Activated CD4-positive, alpha-beta T cell treated with anti-CD3 and anti-CD28 coated beads for 36 hours (primary cell): ENCODE measurements around the gene LETM1. TPM values are rescaled to one million over a fixed set of nuclear protein-coding genes. Genes with fewer than 3 reads are reported as not detected.
A peak's percentile ranks its signal among the peaks of the same experiment; 100 is the strongest.
"Not testable (repeated sequence)": the region's sequence is repeated elsewhere in the genome, so short reads cannot be mapped to it uniquely, and the experiment has no call there.

Experiments
- ATAC-seq: fragments of 200-7000 bp; cut with Tn5 transposase; one replicate; pipeline ENCODE4 v1.10.0; 2021; ENCODE audit warnings: mild to moderate bottlenecking, moderate library complexity
- CTCF ChIA-PET: fragments of 350-600 bp; sonication (Branson Sonifier 250); formaldehyde crosslinking; loops from one replicate; lab custom pipeline; 2021; ENCODE audit warnings: antibody characterized with exemption; lab: Charles Lee
- POLR2A ChIA-PET: fragments of 350-600 bp; sonication (Branson Sonifier 250); formaldehyde crosslinking; loops from one replicate; lab custom pipeline; 2021; ENCODE audit warnings: antibody characterized with exemption, inconsistent platforms; lab: Charles Lee
- DNase-seq: peaks from one replicate; pipeline ENCODE4 v3.0.0-alpha.2; 2020
- H3K27ac Mint-ChIP-seq: one replicate; pipeline ENCODE4 v1.8.0; 2021; ENCODE audit warnings: mixed read lengths
- H3K27me3 Mint-ChIP-seq: one replicate; pipeline ENCODE4 v1.8.0; 2021; ENCODE audit warnings: mixed read lengths
- H3K36me3 Mint-ChIP-seq: one replicate; pipeline ENCODE4 v1.8.0; 2021; ENCODE audit warnings: low read depth, mixed read lengths
- H3K4me1 Mint-ChIP-seq: one replicate; pipeline ENCODE4 v1.8.0; 2021; ENCODE audit warnings: mixed read lengths
- H3K4me3 Mint-ChIP-seq: one replicate; pipeline ENCODE4 v1.8.0; 2021; ENCODE audit warnings: mild to moderate bottlenecking, moderate library complexity, mixed read lengths
- H3K9me3 Mint-ChIP-seq: one replicate; pipeline ENCODE4 v1.8.0; 2021; ENCODE audit warnings: low read depth, mixed read lengths
- intact Hi-C, 2 experiments: fragments of 100-400 bp; cut with DNase I in 1 of 2; cut with micrococcal nuclease in 1 of 2; formaldehyde crosslinking; loops; one replicate each; pipeline versions ENCODE4 v1.14.2 to v1.15.1; 2022 to 2024; cut with DNase I, micrococcal nuclease
- total RNA-seq, 2 experiments: library from RNA; stranded (reverse); gene quantifications; one replicate each; pipeline ENCODE4 v1.2.3, GENCODE V29; 2021

The LETM1 gene
- total RNA-seq, 2 experiments from 2014 or later, result 41.6 to 51.3 TPM

GRCh38 chr4:1854752-1855151 is 1.2 kb downstream of the LETM1 start:
- DNase-seq, result no peak
- H3K27me3 Mint-ChIP-seq, result no peaks in the 10 kb centered on the region
- no peak for ATAC-seq
- peaks cover 47% of the 10 kb centered on the region for H3K4me1 Mint-ChIP-seq
- intact Hi-C loops, result loop anchor here (5.0 kb wide), 4 partner anchors 607 to 1348 kb away; partner anchors contain the start of genes CTBP1 (in 1 of the 2), GRK4 (in 1 of the 2), NOP14 (in 1 of the 2) and RNF4 (in 1 of the 2)
- POLR2A ChIA-PET, result interaction anchor here (0.6 kb wide), 1 partner anchor 694 kb away, joined by 5 read pairs; no protein-coding TSS in a partner anchor
- H3K4me3 Mint-ChIP-seq, result peak overlapping the region; percentile 66
- peaks cover 9% of the 10 kb centered on the region for H3K36me3 Mint-ChIP-seq
- H3K27ac Mint-ChIP-seq, result peak overlapping the region; percentile 31
- CTCF ChIA-PET, result interaction anchor here (0.6 to 2.0 kb wide), 3 partner anchors 44 to 275 kb away, joined by 3 to 11 read pairs (median 4); no protein-coding TSS in a partner anchor
- no peaks in the 10 kb centered on the region for H3K9me3 Mint-ChIP-seq

GRCh38 chr4:1852904-1853623 is 2.9 kb downstream of the LETM1 start:
- intact Hi-C loops, result no loop called here
- CTCF ChIA-PET, result interaction anchor here (0.6 to 2.0 kb wide), 4 partner anchors 10 to 108 kb away, joined by 3 to 11 read pairs (median 3); no protein-coding TSS in a partner anchor
- H3K9me3 Mint-ChIP-seq, result no peaks in the 10 kb centered on the region
- POLR2A ChIA-PET, result no interaction called here
- peak overlapping the region; percentile 9 for H3K4me3 Mint-ChIP-seq
- H3K27ac Mint-ChIP-seq, result peak overlapping the region; percentile 53
- H3K27me3 Mint-ChIP-seq, result no peaks in the 10 kb centered on the region
- peaks cover 47% of the 10 kb centered on the region for H3K4me1 Mint-ChIP-seq
- DNase-seq (no peak), ATAC-seq (no peak)
- peaks cover 12% of the 10 kb centered on the region for H3K36me3 Mint-ChIP-seq

- ATAC-seq, result no peak
- POLR2A ChIA-PET, result interaction anchor here (0.5 kb wide), 1 partner anchor 23 kb away, joined by 3 read pairs; no protein-coding TSS in a partner anchor
Measured at GRCh38 chr4:1851575-1852410, 4.2 kb downstream of the LETM1 start.

GRCh38 chr4:1851160-1851559 is 4.8 kb downstream of the LETM1 start:
- intact Hi-C loops, result no loop called here

More at GRCh38 chr4:1851575-1852410, 4.2 kb downstream of the LETM1 start:
- no peak for DNase-seq
- Mint-ChIP-seq H3K4me3 (no peak overlapping the region), H3K27ac (peak overlapping the region; percentile 19), H3K4me1 (peaks cover 38% of the 10 kb centered on the region), H3K36me3 (peaks cover 18% of the 10 kb centered on the region), H3K9me3 (no peaks in the 10 kb centered on the region), H3K27me3 (no peaks in the 10 kb centered on the region)
- intact Hi-C loops, result no loop called here
- CTCF ChIA-PET, result interaction anchor here (0.6 to 0.9 kb wide), 5 partner anchors 48 to 539 kb away, joined by 3 to 6 read pairs (median 3); no protein-coding TSS in a partner anchor

GRCh38 chr4:1850276-1850675 is 5.7 kb downstream of the LETM1 start:
- ChIA-PET CTCF (interaction anchor here (0.6 to 1.4 kb wide), 2 partner anchors 14 to 52 kb away, joined by 4 read pairs; no protein-coding TSS in a partner anchor), POLR2A (no interaction called here)
- Mint-ChIP-seq H3K9me3 (no peaks in the 10 kb centered on the region), H3K27me3 (no peaks in the 10 kb centered on the region), H3K27ac (no peak overlapping the region), H3K4me1 (peaks cover 37% of the 10 kb centered on the region), H3K4me3 (no peak overlapping the region), H3K36me3 (peaks cover 23% of the 10 kb centered on the region)
- ATAC-seq, result no peak
- DNase-seq, result no peak
- intact Hi-C loops, result no loop called here

More at GRCh38 chr4:1851160-1851559, 4.8 kb downstream of the LETM1 start:
- H3K4me1 Mint-ChIP-seq, result peaks cover 37% of the 10 kb centered on the region
- no peaks in the 10 kb centered on the region for H3K27me3 Mint-ChIP-seq
- peaks cover 23% of the 10 kb centered on the region for H3K36me3 Mint-ChIP-seq
- CTCF ChIA-PET, result interaction anchor here (0.6 to 0.9 kb wide), 4 partner anchors 48 to 540 kb away, joined by 3 to 6 read pairs (median 3); no protein-coding TSS in a partner anchor
- no peak overlapping the region for H3K27ac Mint-ChIP-seq
- H3K9me3 Mint-ChIP-seq, result no peaks in the 10 kb centered on the region
- POLR2A ChIA-PET, result interaction anchor here (0.7 kb wide), 1 partner anchor 59 kb away, joined by 3 read pairs; no protein-coding TSS in a partner anchor
- no peak for DNase-seq
- no peak overlapping the region for H3K4me3 Mint-ChIP-seq
- ATAC-seq, result no peak

- intact Hi-C loops, result no loop called here
- POLR2A ChIA-PET, result interaction anchor here (0.6 kb wide), 1 partner anchor 165 kb away, joined by 3 read pairs; no protein-coding TSS in a partner anchor
- Mint-ChIP-seq H3K36me3 (peaks cover 26% of the 10 kb centered on the region), H3K27ac (no peak overlapping the region), H3K4me3 (no peak overlapping the region), H3K27me3 (no peaks in the 10 kb centered on the region), H3K4me1 (peaks cover 13% of the 10 kb centered on the region), H3K9me3 (no peaks in the 10 kb centered on the region)
- DNase-seq, result no peak
- ATAC-seq, result no peak
- CTCF ChIA-PET, result interaction anchor here (0.6 to 1.8 kb wide), 2 partner anchors 53 to 273 kb away, joined by 3 to 10 read pairs; no protein-coding TSS in a partner anchor
Measured at GRCh38 chr4:1846580-1846979, 9.4 kb downstream of the LETM1 start.

GRCh38 chr4:1844618-1845017 is 11.3 kb downstream of the LETM1 start:
- ATAC-seq, H3K27me3 Mint-ChIP-seq, DNase-seq, H3K4me3 Mint-ChIP-seq, H3K4me1 Mint-ChIP-seq, H3K27ac Mint-ChIP-seq, intact Hi-C loops, H3K9me3 Mint-ChIP-seq, POLR2A ChIA-PET: not testable (repeated sequence)
- H3K36me3 Mint-ChIP-seq, result peaks cover 28% of the 10 kb centered on the region
- CTCF ChIA-PET, result interaction anchor here (0.8 to 1.1 kb wide), 2 partner anchors 26 to 97 kb away, joined by 3 read pairs; no protein-coding TSS in a partner anchor

GRCh38 chr4:1843852-1844251 is 12.1 kb downstream of the LETM1 start:
- no peaks in the 10 kb centered on the region for H3K27me3 Mint-ChIP-seq
- POLR2A ChIA-PET, result no interaction called here
- CTCF ChIA-PET, result interaction anchor here (0.7 kb wide), 1 partner anchor 591 kb away, joined by 5 read pairs; no protein-coding TSS in a partner anchor
- no peaks in the 10 kb centered on the region for H3K9me3 Mint-ChIP-seq
- H3K36me3 Mint-ChIP-seq, result peaks cover 33% of the 10 kb centered on the region
- peaks cover 2% of the 10 kb centered on the region for H3K4me1 Mint-ChIP-seq
- intact Hi-C loops, result no loop called here
- no peak overlapping the region for H3K27ac Mint-ChIP-seq
- DNase-seq, result no peak
- H3K4me3 Mint-ChIP-seq, result no peak overlapping the region
- no peak for ATAC-seq

GRCh38 chr4:1842993-1843448 is 12.9 kb downstream of the LETM1 start:
- ATAC-seq (no peak), DNase-seq (no peak)
- intact Hi-C loops, result no loop called here
- Mint-ChIP-seq H3K4me1 (peaks cover 2% of the 10 kb centered on the region), H3K27me3 (no peaks in the 10 kb centered on the region), H3K4me3 (no peak overlapping the region), H3K9me3 (no peaks in the 10 kb centered on the region), H3K36me3 (peaks cover 30% of the 10 kb centered on the region), H3K27ac (no peak overlapping the region)
- ChIA-PET CTCF (no interaction called here), POLR2A (no interaction called here)

- Mint-ChIP-seq H3K4me3 (no peak overlapping the region), H3K9me3 (no peaks in the 10 kb centered on the region), H3K27me3 (no peaks in the 10 kb centered on the region), H3K27ac (no peak overlapping the region), H3K36me3 (peaks cover 29% of the 10 kb centered on the region), H3K4me1 (peaks cover 2% of the 10 kb centered on the region)
- DNase-seq, result no peak
- no peak for ATAC-seq
- ChIA-PET POLR2A (no interaction called here), CTCF (interaction anchor here (0.7 kb wide), 1 partner anchor 186 kb away, joined by 3 read pairs; no protein-coding TSS in a partner anchor)
- intact Hi-C loops, result no loop called here
Measured at GRCh38 chr4:1842339-1842895, 13.5 kb downstream of the LETM1 start.
